Stimulated activated CD8-positive, alpha-beta memory T cell treated with anti-CD3 and anti-CD28 coated beads, Interleukin-4, amount 100 ng/mL, for 4 hours (primary cell): ENCODE data around the gene ZNF783.
A peak's percentile ranks its signal among the peaks of the same experiment; 100 is the strongest.
"Not testable (repeated sequence)": the region's sequence is repeated elsewhere in the genome, so short reads cannot be mapped to it uniquely, and the experiment has no call there.

Source experiments
- DNase-seq, 2 donors: peaks; one replicate each; pipeline ENCODE4 v3.0.0-alpha.2; 2020; ENCODE audit warnings: low read depth in 2 of 2, low spot score in 1 of 2

ZNF783 gene

GRCh38 chr7:149239345-149240143 lies 22.5 kb upstream of the ZNF783 start, which contains the start of gene ZNF212:
Gene ZNF212, plus strand, starts transcription at chr7:149239651. Its CDS starts 128 bp downstream, at chr7:149239779.
- peak; percentile 78 to 80 for DNase-seq

DNA sequence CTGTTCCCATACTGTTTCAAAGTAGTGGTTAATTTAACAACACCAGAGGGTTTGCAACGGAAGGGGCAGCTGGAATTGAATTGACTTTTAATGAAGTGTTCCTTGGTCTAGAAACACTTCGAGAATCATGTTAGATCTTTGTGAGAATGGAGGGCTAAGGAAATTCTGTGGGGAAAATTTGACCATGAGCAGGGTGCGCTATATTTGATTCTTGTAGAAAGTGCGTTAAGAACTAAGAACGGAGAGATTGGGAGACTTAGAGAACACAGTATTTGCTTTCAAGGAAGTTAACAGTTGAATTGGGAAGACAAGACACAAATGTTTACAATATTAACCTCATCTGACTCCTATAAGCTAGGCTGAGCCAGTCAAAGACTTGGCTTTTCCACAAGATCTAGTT lies 21.4 kb upstream of the ZNF783 start:
- DNase-seq: no peak

- no peak for DNase-seq
Observed at GRCh38 chr7:149241696-149242095, 20.3 kb upstream of the ZNF783 start.

DNA sequence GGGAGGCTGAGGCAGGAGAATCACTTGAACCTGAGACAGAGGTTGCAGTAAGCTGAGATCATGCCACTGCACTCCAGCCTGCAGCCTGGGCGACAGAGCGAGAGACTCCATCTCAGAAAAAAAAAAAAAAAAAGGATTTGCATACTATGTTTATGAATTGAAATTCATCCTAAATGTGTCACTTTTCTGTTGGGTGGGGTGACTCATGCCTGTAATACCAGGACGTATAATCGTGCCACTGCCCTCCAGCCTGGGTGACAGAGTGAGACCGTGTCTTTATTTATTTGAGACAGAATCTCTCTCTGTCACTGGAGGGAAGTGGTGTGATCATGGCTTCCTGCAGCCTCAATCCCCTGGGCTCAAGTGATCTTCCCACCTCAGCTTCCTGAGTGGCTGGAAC lies 16.8 kb upstream of the ZNF783 start:
- DNase-seq: no peak

DNA sequence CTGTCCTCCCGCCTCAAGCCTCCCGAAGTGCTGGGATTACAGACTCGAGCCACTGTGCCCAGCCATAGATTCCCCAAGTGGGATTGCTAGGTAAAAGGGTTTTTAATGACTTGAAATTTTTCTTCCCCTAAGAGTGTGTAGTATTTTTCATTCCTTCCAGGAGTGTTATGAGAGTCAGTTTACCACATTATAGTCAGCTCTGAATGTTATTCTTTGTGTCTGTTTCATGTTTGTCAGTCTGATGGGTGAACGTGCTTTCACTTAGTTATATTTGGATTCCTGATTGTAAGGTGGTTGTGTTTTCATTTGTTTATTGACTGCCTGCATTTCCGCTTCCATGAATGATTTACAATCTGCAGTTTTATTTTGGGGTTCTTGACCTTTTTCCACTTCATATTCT lies 16.3 kb upstream of the ZNF783 start:
- DNase-seq: no peak

GRCh38 chr7:149248777-149249176 lies 13.2 kb upstream of the ZNF783 start:
- DNase-seq: no peak

- DNase-seq: not testable (repeated sequence)
Observed at GRCh38 chr7:149250151-149250550, 11.8 kb upstream of the ZNF783 start.

- DNase-seq: not testable (repeated sequence)
Observed at GRCh38 chr7:149251518-149251917, 10.5 kb upstream of the ZNF783 start.

DNA sequence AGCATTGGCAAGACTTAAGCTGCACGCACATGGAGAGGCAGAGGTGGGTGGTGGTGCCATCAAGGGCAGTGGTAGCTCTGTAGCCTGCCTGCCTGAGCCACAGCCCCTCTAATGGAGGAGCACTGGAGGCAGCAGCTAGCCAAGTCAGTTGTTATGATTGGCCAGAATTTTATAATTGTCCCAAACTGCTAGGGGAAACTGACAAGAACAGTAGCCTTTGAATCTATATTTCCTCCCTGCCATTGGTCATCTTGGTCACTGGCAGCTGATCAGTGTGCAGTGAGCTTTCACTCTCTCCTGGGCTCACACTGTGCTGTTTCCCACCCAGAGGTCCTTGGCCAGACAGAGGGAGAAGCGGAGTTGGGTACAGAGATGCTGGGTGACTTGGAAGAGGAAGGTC lies 9.6 kb upstream of the ZNF783 start:
- no peak for DNase-seq

- no peak for DNase-seq
Observed at GRCh38 chr7:149253665-149254064, 8.3 kb upstream of the ZNF783 start.

DNA sequence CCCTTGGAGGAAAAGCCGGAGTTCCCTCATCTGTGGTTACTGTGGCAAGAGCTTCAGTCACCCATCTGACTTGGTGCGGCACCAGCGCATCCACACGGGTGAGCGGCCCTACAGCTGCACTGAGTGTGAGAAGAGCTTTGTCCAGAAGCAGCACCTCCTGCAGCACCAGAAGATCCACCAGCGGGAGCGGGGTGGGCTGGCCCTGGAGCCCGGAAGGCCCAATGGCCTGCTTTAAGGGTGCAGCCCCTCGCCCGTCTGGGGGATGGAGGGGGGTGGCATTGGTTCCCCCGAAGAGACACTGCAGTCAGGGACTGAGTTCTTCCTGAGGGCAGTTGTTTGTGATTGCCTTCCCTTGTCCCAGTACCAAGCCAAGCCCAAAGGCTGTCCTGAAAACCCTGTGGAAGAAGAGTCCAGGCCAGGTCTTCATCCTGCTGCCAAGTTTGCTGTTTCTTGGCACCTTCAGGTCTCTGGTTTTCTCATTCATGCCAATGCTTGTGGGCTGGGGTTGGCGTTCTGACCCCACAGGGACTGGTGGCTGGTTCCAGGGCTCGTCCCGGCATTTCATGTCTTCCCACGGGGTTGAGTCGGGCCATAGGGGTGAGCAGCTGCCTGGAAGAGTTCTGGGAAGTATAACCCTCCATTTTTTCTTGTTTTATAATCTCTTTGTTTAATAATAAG lies 7.7 kb upstream of the ZNF783 start:
- no peak for DNase-seq

DNA sequence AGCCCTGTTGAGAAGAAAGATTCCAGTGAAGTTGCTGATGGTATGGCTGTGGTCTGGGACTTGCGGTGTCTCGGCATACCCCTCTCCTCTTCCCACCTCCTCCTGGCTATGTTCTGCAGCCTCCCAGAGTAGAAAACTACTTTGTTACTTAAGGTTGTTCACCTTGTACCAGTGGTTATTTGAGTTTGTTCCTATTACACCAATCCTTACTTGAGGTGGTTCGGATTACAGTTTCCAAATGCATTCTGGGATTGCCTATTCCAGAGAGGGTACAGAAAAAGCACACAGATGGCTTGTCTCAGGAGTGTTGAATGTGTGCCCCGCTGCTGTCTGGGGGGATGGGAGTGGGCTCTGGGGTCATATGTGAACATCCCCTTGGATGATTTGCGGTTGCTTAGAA lies 6.8 kb upstream of the ZNF783 start:
- DNase-seq: no peak

- no peak for DNase-seq
Observed at GRCh38 chr7:149256568-149256967, 5.4 kb upstream of the ZNF783 start.

- DNase-seq: no peak
Observed at GRCh38 chr7:149257146-149257545, 4.8 kb upstream of the ZNF783 start.

DNA sequence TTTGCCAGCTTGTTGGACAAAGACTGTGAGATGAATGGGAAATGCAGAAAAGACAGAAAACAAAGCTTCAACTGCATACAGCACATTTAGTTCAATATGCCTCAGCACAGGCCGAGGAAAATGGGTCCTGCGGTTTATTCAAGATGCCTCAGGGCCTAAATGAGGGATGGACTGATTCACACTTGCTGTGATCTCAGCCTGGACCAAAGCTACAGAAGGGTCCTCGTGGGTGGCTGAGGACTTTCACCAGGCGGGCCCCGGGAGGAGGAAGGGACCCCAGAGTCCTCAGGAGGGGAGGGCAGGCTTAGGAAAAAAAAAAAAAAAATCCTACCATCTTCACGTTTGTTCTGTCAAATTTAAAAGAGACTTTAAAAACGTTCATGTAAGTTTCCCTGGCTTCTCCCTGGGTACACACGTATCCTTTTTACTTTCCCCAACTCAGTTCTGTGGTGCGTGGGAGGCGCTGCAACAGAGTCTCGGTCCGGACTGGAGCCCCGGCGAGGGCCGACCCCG lies 624 bp upstream of the ZNF783 start:
- DNase-seq: no peak

- DNase-seq: no peak
Observed at GRCh38 chr7:149266451-149266850, 4.5 kb downstream of the ZNF783 start.

- DNase-seq: no peak
Observed at GRCh38 chr7:149267733-149268132, 5.7 kb downstream of the ZNF783 start.

- DNase-seq: not testable (repeated sequence)
Observed at GRCh38 chr7:149274424-149274823, 12.4 kb downstream of the ZNF783 start.

GRCh38 chr7:149277871-149278270 lies 15.9 kb downstream of the ZNF783 start:
- no peak for DNase-seq

- no peak for DNase-seq
Observed at GRCh38 chr7:149278396-149278795, 16.4 kb downstream of the ZNF783 start.

- DNase-seq: no peak
Observed at GRCh38 chr7:149279111-149279743, 17.2 kb downstream of the ZNF783 start.

GRCh38 chr7:149280151-149280550 lies 18.2 kb downstream of the ZNF783 start:
- DNase-seq: no peak
